ENCODE measurements around the gene UMODL1. TPM values are rescaled to one million over a fixed set of nuclear protein-coding genes. Genes with fewer than 3 reads are reported as not detected.

The UMODL1 gene
- total and polyA plus RNA-seq, 2 donors (not counting 3 experiments of a cell fraction or from before 2014, with no cell fraction given) = not detected

- H4K20me1 ChIP-seq (replicated peaks; ENCODE audit: control insufficient read depth, extremely low read depth, insufficient read depth, low read length) = no peaks in the 10 kb centered on the region
- H3K9me3 ChIP-seq (replicated peaks; ENCODE audit: control insufficient read depth, insufficient read depth, low read length) = no peaks in the 10 kb centered on the region
- H3K27ac ChIP-seq (ENCODE audit: insufficient read depth, low read depth, low read length) = no peak overlapping the region
- CTCF ChIA-PET = interaction anchor here (0.6 to 8.0 kb wide), 79 partner anchors 9 to 834 kb away, joined by 3 to 120 read pairs (median 4); partner anchors contain the start of genes PRDM15, UMODL1 and ZBTB21
- H3K36me3 ChIP-seq (ENCODE audit: control insufficient read depth in 2 of 2, extremely low read depth in 1 of 2, insufficient read depth in 2 of 2, low read length in 2 of 2) = no peaks in the 10 kb centered on the region
- H3K9me1 ChIP-seq (replicated peaks; ENCODE audit: control insufficient read depth, extremely low read depth, insufficient read depth, low read length) = no peaks in the 10 kb centered on the region
- peaks cover 26 to 33% of the 10 kb centered on the region in 2 experiments for H3K27me3 ChIP-seq (ENCODE audit: control insufficient read depth in 2 of 2, insufficient read depth in 2 of 2, low read length in 2 of 2)
- H3K4me1 ChIP-seq (ENCODE audit: control insufficient read depth, extremely low read depth, insufficient read depth, low read length) = peaks cover 4% of the 10 kb centered on the region
- H3K4me2 ChIP-seq (ENCODE audit: insufficient read depth, low read length) = peak overlapping the region; percentile 91
- dilution Hi-C loops (cut with MboI; ENCODE audit: extremely low pct_ligation_motif_present, low sequenced_read_pairs) = no loop called here
- BruUV-seq (replicated peaks) = no TSS peak
- FAIRE-seq (peak; percentile 89), DNase-seq (ENCODE audit: low read depth, low spot score) (peak; percentile 78)
- H3K79me2 ChIP-seq (ENCODE audit: control insufficient read depth, insufficient read depth, low read length) = no peaks in the 10 kb centered on the region
- no peak overlapping the region for H3K9ac ChIP-seq (replicated peaks; ENCODE audit: extremely low read depth, insufficient read depth, low read length)
- H2AFZ ChIP-seq (ENCODE audit: low read depth, low read length) = peak overlapping the region; percentile 96
- H3K4me3 ChIP-seq (replicated peaks in 1 of 3; ENCODE audit: insufficient read depth in 1 of 3, low read depth in 1 of 3, low read length in 3 of 3) = peak overlapping the region in 1 of 3 experiments; percentile 51
- TF ChIP-seq CTCF (IDR thresholded peaks at IDR 0.05; ENCODE audit: extremely low read depth in 1 of 2, insufficient read depth in 1 of 2, low read depth in 1 of 2, low read length in 2 of 2) (peak; percentile 87 to 91), JUN (IDR thresholded peaks at IDR 0.05; ENCODE audit: borderline replicate concordance, insufficient read depth, insufficient read length, low read depth) (no peak)
- POLR2A ChIA-PET = interaction anchor here (0.6 kb wide), 1 partner anchor 475 kb away, joined by 4 read pairs; no protein-coding TSS in a partner anchor
- intact Hi-C loops (cut with micrococcal nuclease) = loop anchor here (1.0 to 5.0 kb wide), 6 partner anchors 107 to 835 kb away; partner anchors contain the start of genes PRDM15 and ZBTB21
These were observed 46.3 kb downstream of the UMODL1 start for GRCh38 chr21:42117229-42117966.

Data from endothelial cell of umbilical vein (primary cell).